Endodermal cell (in vitro differentiated cells): ENCODE results near the gene SLC13A5. TPM values are rescaled to one million over a fixed set of nuclear protein-coding genes. Genes with fewer than 3 reads are reported as not detected.

ENCODE experiments used
- DNase-seq: peaks from one replicate; pipeline ENCODE4 v3.0.0-alpha.2; 2017
- H3K27ac ChIP-seq: 2 replicates; pipeline ENCODE4 v1.5.1; 2013; ENCODE audit warnings: mild to moderate bottlenecking, low read depth, low read length, moderate library complexity
- H3K27me3 ChIP-seq: 2 replicates; pipeline ENCODE4 v1.6.1; 2013; ENCODE audit warnings: mild to moderate bottlenecking, low read length, moderate library complexity; ENCODE audit not compliant: insufficient read depth, control insufficient read depth, poor library complexity, severe bottlenecking
- H3K36me3 ChIP-seq: 2 replicates; pipeline ENCODE4 v1.7.0; 2013; ENCODE audit warnings: mild to moderate bottlenecking, low read length, moderate library complexity; ENCODE audit not compliant: control insufficient read depth, insufficient read depth
- H3K4me1 ChIP-seq: one replicate; pipeline ENCODE4 v1.7.0; 2013; ENCODE audit warnings: low read length; ENCODE audit not compliant: control insufficient read depth, insufficient read depth
- H3K4me3 ChIP-seq: 2 replicates; pipeline ENCODE4 v1.5.1; 2013; ENCODE audit warnings: mild to moderate bottlenecking, low read length, moderate library complexity
- H3K9ac ChIP-seq: 2 replicates; pipeline ENCODE4 v1.6.1; 2013; ENCODE audit warnings: mild to moderate bottlenecking, low read length, moderate library complexity; ENCODE audit not compliant: poor library complexity, severe bottlenecking; ENCODE audit errors: extremely low read depth
- H3K9me3 ChIP-seq: 2 replicates; pipeline ENCODE4 v1.6.1; 2013; ENCODE audit warnings: mild to moderate bottlenecking, low read length, moderate library complexity; ENCODE audit not compliant: control insufficient read depth
- H3K27ac Mint-ChIP-seq: 2 replicates; pipeline ENCODE4 v1.8.0; 2020; ENCODE audit warnings: mixed read lengths
- H3K27me3 Mint-ChIP-seq: 2 replicates; pipeline ENCODE4 v1.8.0; 2021; ENCODE audit warnings: mild to moderate bottlenecking, mixed read lengths; ENCODE audit not compliant: insufficient read depth
- H3K36me3 Mint-ChIP-seq: 2 replicates; pipeline ENCODE4 v1.8.0; 2020; ENCODE audit warnings: low read depth, mixed read lengths
- H3K4me1 Mint-ChIP-seq: 2 replicates; pipeline ENCODE4 v1.8.0; 2020; ENCODE audit warnings: mixed read lengths
- H3K4me3 Mint-ChIP-seq: 2 replicates; pipeline ENCODE4 v1.8.0; 2020; ENCODE audit warnings: mild to moderate bottlenecking, moderate library complexity, mixed read lengths
- H3K9me3 Mint-ChIP-seq: 2 replicates; pipeline ENCODE4 v1.8.0; 2020; ENCODE audit warnings: mild to moderate bottlenecking, mixed read lengths
- WGBS, 2 experiments: methylation state at CpG; one replicate each; pipeline versions ENCODE4 v1.1.5 to v1.1.7; 2013; ENCODE audit warnings: missing lambda C conversion rate in 2 of 2, mixed read lengths in 1 of 2; ENCODE audit not compliant: insufficient coverage in 1 of 2, insufficient read length in 1 of 2; 5-methylcytosine and 5-hydroxymethylcytosine counted together
- total RNA-seq, 2 donors: library from RNA; stranded (reverse); fragmentation: NEBNext Ultra II Directional in 1 of 2; extraction: Animal tissue kit (Norgen Biotek cat#: 25700) in 1 of 2; gene quantifications; 2 replicates in 1 of 2; 3 replicates in 1 of 2; pipeline ENCODE4 v1.2.1, GENCODE V29; 2021
- TF ChIP-seq, protein P1 (sequence below): fragments of 200-600 bp; sonication (generic); conservative IDR thresholded peaks from 2 replicates; pipeline ENCODE4 v1.5.0; 2021; ENCODE audit warnings: antibody characterized with exemption, mild to moderate bottlenecking

Gene SLC13A5
- total RNA-seq, 2 donors from 2014 or later = 3.9 to 8.4 TPM

DNA sequence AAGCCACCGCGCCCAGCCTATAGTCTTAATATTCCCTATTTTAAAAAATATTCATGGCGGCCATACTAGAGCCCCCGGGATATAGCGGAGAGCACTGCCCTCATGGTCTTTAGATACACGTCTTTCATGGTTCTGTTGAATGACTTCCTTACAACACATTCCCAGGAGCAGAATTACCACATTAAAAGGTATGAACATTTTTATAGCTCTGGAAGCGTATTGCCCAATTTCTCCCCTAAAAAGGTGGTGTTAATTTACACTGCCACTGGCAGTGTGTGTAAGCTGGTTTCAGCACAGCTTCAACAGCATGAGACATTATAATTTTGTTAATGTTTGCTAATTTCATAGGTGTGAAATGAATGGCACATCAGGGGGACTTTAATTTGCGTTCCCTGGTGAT lies 42.6 kb downstream of the SLC13A5 start:
- no peak overlapping the region for H3K27ac ChIP-seq
- no peaks in the 10 kb centered on the region for H3K36me3 ChIP-seq
- H3K36me3 Mint-ChIP-seq = no peaks in the 10 kb centered on the region
- H3K4me1 Mint-ChIP-seq = peaks cover 3% of the 10 kb centered on the region
- H3K4me1 ChIP-seq = no peaks in the 10 kb centered on the region
- H3K27ac Mint-ChIP-seq = no peak overlapping the region
- peaks cover 15% of the 10 kb centered on the region for H3K27me3 Mint-ChIP-seq
- no peak overlapping the region for H3K4me3 Mint-ChIP-seq
- 93 to 96% methylated on average over 7 to 8 of the region's 8 CpGs for WGBS, 2 experiments
- H3K9me3 Mint-ChIP-seq = no peaks in the 10 kb centered on the region
- H3K9me3 ChIP-seq = no peaks in the 10 kb centered on the region
- TF ChIP-seq, protein P1, sequence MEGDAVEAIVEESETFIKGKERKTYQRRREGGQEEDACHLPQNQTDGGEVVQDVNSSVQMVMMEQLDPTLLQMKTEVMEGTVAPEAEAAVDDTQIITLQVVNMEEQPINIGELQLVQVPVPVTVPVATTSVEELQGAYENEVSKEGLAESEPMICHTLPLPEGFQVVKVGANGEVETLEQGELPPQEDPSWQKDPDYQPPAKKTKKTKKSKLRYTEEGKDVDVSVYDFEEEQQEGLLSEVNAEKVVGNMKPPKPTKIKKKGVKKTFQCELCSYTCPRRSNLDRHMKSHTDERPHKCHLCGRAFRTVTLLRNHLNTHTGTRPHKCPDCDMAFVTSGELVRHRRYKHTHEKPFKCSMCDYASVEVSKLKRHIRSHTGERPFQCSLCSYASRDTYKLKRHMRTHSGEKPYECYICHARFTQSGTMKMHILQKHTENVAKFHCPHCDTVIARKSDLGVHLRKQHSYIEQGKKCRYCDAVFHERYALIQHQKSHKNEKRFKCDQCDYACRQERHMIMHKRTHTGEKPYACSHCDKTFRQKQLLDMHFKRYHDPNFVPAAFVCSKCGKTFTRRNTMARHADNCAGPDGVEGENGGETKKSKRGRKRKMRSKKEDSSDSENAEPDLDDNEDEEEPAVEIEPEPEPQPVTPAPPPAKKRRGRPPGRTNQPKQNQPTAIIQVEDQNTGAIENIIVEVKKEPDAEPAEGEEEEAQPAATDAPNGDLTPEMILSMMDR = no peak
- H3K4me3 ChIP-seq = no peak overlapping the region
- H3K27me3 ChIP-seq = no peaks in the 10 kb centered on the region
- H3K9ac ChIP-seq = no peak overlapping the region
- DNase-seq = peak; percentile 10

- peaks cover 21% of the 10 kb centered on the region for H3K27me3 Mint-ChIP-seq
- 84 to 90% methylated on average over 5 to 9 of the region's 10 CpGs for WGBS, 2 experiments
- H3K4me3 ChIP-seq = no peak overlapping the region
These were observed 43.5 kb downstream of the SLC13A5 start for GRCh38 chr17:6669479-6670212.

GRCh38 chr17:6668727-6669425 lies 44.3 kb downstream of the SLC13A5 start:
- peaks cover 21% of the 10 kb centered on the region for H3K27me3 Mint-ChIP-seq
- Histone ChIP-seq H3K9me3 (no peaks in the 10 kb centered on the region), H3K27me3 (no peaks in the 10 kb centered on the region), H3K27ac (no peak overlapping the region), H3K36me3 (no peaks in the 10 kb centered on the region), H3K4me3 (no peak overlapping the region), H3K4me1 (no peaks in the 10 kb centered on the region), H3K9ac (no peak overlapping the region)
- no peaks in the 10 kb centered on the region for H3K9me3 Mint-ChIP-seq
- H3K4me3 Mint-ChIP-seq = no peak overlapping the region
- peaks cover 3% of the 10 kb centered on the region for H3K4me1 Mint-ChIP-seq
- H3K36me3 Mint-ChIP-seq = no peaks in the 10 kb centered on the region
- H3K27ac Mint-ChIP-seq = no peak overlapping the region
- TF ChIP-seq, protein P1 = no peak
- no peak for DNase-seq
- 91 to 92% methylated on average over 9 to 13 of the region's 14 CpGs for WGBS, 2 experiments

More at GRCh38 chr17:6669479-6670212, 43.5 kb downstream of the SLC13A5 start:
- Mint-ChIP-seq H3K27ac (no peak overlapping the region), H3K36me3 (no peaks in the 10 kb centered on the region), H3K4me1 (peaks cover 3% of the 10 kb centered on the region), H3K4me3 (no peak overlapping the region), H3K9me3 (no peaks in the 10 kb centered on the region)
- TF ChIP-seq, protein P1 = no peak
- Histone ChIP-seq H3K4me1 (no peaks in the 10 kb centered on the region), H3K27me3 (no peaks in the 10 kb centered on the region), H3K9ac (no peak overlapping the region), H3K36me3 (no peaks in the 10 kb centered on the region), H3K27ac (no peak overlapping the region), H3K9me3 (no peaks in the 10 kb centered on the region)
- DNase-seq = peak; percentile 61
